ENCODE data around the gene MPPED1.

The MPPED1 gene

DNA sequence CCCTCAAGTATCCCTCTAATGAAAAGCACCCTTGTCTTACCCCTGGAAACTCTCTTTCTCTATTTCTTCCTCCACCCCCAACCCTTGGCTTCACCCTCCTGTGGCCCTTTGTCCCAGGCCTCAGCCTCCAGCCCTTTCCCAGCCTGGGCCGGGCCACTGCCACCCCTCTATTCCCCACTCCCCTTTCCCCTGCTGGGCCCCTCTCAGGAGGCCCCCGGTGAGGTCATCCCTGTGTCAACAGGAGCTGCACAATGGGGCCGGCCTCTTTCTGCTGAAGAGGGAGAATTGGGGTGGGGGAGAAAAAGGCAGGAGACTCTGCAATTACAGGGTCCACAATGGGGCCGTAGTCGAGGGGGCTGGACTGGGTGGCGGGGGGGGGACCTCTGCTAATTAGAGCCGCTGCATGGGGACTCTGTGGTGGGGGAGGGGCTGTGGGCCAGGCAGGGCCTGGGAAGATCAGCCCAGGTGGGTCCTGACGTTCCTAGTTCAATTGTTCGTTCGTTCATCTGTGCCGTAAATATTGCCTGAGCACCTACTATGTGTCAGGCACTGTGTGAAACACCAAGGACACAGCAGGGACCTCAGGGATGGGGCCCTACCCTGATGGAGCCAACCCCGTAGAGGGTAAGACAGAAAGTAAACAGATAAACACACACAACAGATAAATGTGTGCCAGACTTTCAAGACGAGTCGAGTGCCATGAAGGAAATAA is 18.5 kb upstream of the MPPED1 start:
- no peak for DNase-seq

DNA sequence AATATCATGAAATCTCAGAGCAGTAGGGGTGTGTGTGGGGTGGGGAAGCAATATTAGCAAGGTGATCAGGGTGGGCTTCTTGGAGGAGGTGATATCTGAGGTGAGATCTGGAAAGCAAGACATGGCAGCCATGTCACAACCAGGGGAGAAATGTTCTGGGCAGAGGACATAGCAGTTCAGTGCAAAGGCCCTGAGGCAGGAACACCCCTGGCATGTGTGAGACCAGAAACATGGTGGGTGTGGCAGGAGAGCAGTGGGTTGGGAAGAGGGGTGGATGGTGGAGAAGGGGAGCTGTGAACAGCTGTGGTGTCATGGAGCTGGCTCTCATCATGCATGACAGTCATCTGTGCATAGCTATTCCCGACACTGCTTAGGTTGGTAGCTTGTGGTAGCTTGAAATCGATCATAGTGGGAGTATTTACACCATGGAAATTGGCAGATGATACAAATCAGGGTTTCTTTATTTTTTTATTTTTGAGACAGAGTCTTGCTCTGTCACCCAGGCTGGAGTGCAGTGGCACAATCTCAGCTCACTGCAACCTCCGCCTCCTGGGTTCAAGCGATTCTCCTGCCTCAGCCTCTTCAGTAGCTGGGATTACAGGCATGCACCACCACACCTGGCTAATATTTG is 17.9 kb upstream of the MPPED1 start:
- DNase-seq, result no peak

DNA sequence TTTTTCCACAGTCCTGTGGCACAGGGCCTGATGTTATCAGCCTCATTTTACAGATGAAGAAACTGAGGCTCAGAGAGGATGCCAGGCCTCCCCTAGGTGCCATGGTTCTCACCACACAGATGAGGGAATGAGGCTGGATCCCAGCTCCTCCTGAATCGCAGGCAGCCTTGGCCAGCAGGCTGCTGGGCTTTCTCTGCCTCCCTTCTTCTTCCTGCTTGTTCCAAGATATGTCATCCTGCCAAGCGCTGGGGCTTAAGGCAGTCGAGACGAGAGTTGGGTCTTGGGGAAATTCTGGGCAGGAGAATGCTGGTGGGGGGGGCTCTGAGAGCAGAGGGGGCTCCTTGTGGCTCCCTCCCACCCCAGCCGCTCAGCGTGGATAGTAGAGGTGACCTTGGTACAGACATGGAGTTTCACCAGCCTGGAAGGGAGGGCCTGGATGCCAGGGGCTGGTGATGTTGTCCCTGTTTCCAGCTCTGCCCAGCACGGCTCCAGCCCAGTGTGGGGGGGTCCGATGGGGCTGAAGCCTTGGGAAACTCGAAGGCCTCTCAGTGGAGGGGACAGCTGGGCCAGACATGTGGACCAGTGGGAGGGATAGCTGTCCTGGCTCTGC is 16.6 kb upstream of the MPPED1 start:
- no peak for DNase-seq

DNA sequence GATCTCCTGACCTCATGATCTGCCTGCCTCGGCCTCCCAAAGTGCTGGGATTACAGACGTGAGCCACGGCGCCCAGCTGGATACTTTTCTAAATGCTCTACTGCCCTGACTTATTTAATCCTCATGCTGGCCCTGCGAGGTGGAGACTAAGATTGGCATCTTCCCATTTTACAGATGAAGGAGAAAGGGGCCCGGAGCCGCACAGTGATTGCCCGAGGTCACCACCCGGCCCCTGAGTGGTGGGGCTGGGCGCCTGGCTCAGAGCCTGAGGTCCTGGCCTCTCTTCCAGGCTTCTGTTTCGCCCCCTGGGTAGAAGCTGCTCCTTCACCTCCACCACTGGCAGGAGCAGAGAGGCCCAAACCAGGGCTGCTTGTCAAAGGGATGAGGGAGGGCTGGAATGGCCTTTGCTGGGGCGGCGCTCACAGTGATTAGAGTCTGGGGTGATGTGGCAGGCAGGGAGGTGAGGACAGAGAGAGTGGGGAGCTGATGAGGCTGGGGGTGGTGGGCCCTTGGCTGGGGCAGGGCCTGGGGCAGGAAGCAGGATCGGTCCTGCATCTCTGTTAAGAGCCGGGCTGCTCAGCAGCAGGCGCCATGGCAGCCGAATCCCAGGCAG is 15.4 kb upstream of the MPPED1 start:
- no peak for DNase-seq

DNA sequence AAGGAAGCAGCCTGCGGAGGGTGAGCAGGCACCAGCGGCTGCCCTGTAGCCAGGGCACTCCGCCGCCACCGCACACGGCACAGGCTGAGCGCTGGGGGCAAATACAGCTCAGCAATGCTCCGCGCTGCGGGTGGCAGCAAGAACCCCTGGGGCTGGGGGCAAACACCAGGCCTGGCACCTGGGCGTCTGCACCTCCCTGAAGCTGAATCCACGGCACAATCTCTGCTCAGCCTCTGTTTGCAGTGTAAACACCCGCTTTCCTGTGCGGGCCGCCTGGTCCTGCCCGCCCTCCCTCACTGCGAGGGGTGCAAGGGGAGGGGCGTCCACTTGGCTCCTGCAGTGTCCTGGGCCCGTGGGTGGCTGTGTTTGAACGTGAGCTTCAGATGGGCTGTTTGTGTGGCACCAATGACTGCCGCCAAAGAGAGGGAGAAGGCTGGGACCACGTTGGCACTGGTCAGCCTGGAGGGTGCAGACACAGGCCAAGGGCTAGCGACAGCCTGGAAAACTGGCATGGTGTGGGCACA is 14.8 kb upstream of the MPPED1 start:
- no peak for DNase-seq

DNA sequence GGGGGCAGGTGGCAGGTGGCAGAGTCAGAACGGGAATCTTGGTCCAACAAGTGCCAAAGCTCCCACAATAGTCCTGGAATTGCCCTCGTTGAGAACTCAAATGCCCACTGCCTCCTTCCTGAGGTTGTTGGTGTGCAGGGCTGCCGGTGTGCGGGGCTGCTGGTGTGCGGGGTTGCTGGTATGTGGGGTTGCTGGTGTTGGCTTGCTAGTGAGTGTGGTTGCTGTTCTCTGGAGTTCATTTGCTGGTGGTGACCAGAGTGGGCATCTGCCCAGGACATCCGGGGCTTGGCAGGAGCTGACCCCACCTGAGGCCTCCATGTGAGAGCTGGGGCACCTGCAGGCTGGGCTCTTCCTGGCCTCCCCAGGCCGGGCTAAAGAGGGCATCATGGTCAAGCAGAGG is 14.0 kb upstream of the MPPED1 start:
- DNase-seq, result no peak

DNA sequence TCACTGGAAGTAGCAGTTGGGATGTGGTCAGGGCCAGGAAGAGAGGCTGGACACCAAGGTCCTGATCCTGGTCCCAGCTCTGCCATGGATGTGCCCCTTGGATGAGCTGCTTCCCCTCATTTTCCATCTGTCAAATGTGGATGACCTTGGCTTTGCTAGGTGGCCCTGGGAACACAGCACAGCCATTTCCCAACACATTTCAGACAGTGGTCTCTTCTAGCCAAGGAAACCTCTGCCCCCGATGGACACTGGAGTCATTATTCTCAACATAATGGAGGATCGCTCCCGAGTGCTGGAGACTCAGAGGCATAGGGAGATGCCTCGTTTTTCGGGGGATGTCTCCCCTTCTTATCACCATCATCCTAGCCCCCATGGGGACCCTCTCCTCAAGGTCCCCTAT is 13.6 kb upstream of the MPPED1 start:
- DNase-seq, result no peak

DNA sequence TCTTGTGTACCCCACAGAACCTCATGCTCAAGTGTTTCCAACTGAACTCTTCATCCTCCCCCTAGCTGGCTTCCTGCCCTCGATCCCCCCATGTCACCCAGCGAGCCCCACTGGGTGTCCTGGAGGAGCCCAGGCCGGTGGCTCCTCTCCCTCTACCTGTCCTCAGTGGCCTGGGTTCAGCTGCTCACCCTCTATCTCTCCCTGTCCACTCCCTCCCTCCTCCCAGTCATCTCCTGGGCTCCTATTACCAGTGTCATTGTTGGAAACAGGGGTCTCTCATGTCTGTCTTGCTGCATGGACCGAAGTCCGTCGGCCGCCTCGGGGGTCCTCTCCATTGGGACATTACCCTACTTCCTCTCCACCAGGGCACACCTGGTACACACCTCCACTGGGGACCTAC is 12.9 kb upstream of the MPPED1 start:
- no peak for DNase-seq

DNA sequence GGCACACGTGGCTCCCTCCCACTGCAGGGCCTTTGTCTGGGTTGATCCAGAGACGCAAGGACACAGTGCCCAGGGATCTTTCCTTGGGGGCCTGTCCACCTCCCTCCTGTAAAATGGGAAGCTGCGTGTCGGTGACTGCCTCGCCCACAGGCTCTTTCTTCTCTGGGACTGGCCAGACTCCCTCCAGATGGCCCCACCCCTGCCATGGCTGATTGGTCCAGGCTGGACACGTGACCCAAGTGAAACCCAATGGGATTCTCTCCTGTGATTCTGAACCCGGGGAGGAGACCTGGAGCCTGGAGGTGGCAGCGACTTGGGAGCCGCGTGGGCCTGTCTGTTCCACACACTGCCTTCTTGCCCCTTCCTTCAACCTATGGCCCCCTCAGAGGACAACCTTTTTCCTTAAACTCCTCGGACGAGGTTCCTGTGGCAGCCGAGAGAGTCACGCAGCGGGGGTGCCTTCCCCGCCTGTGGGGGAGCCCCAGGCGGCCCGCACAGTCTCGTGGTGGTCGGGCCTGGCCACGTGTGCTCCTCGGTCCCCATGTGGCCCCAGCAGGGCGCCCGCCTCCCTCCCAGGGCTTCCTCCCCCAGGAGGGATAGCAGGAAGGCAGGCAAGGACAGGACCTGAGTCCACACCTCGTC is 12.4 kb upstream of the MPPED1 start:
- DNase-seq, result no peak

DNA sequence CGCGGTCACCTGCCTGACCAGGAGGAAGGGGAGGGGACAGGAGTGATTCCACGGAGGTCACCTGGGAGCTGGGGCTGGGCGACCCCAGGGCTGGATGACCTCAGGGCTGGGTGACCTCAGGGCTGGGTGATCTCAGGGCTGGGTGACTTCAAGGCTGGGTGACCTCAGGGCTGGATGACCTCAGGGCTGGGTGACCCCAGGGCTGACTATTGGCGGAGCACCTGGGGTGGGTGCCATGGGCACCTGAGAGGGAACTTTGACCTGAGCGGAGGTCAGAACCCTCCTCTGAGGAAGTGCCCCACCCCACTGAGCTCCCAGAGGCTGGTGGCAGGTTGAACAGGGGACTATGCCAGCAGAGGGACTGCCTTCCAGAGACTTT is 11.8 kb upstream of the MPPED1 start:
- DNase-seq, result no peak

DNA sequence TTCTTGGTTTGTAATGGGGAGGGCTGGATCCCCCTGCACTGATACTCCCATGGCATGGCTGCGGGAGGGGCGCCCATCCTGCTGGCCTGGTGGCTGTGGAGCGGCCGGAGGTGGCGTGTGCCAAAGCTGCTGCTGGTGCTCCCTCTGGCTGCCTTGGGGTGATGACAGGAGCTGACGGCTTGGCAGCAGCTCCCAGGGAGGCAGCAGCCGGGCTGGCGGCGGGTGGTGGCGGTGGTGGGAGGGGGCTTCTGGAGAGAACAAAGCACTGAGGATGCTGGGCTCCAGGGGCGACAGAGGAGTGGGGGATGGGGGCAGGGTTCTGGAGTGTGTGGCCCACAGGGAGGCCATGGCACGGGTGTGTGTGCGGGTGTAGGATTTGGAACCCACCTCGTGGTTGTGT is 11.4 kb upstream of the MPPED1 start:
- DNase-seq, result no peak

DNA sequence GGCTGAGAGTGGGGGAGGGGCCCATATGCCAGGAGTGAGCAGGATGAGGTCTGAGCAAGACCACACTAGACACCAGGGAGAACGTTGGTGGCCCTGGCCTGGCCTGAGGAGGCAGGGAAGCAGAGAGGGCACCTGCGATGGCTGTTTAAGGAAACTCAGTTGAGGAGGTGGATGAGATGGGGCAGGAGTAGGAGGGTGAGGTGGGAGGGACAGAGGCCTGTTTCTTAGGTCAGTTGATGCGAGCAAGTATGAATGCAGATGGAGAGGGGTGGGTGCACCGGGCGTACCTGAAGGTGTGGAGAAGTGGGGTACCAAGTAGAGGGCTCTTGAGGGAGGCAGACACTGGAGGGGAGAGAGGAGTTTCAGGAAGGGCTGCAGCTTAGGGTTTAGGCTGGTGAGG is 10.6 kb upstream of the MPPED1 start:
- no peak for DNase-seq

DNA sequence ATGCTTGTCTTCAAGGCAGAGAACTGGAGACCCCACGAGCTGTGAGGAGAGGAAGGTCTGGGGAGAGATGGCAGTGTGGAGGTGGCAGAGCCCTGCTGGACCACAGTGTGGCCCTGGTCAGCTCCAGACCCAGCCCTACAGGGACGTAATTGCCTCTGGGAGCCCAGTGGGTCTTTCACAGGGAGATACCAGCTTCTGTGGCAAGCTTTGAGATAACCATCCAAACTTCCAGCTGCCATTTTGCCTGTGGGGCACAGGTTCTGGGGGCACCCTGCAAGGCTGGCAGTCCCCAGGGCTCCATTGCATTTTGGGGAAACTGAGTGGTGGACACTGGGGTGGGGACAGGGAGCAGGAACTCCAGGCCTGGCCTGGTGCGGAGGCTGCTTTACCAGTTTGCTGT is 10.2 kb upstream of the MPPED1 start:
- no peak for DNase-seq

DNA sequence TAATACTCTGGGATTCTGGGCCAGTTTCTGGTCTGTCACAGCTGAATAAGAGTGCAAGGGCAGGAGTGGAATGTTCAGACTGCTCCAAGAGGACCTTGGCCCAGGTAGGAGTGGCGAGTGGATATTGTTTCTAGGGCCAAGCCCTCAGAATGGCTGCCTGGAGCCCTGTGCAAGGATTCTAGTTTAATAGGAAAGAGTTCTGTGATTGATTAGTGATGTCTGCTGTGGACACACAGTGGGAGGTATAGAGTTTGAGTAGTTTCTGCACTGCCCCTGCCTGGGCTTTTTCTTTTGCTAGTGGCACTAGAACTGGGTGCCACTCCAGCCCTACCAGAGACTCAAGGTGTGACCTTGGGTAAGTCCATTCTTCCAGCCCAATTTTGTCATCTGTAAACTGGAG is 9.7 kb upstream of the MPPED1 start:
- DNase-seq, result no peak

DNA sequence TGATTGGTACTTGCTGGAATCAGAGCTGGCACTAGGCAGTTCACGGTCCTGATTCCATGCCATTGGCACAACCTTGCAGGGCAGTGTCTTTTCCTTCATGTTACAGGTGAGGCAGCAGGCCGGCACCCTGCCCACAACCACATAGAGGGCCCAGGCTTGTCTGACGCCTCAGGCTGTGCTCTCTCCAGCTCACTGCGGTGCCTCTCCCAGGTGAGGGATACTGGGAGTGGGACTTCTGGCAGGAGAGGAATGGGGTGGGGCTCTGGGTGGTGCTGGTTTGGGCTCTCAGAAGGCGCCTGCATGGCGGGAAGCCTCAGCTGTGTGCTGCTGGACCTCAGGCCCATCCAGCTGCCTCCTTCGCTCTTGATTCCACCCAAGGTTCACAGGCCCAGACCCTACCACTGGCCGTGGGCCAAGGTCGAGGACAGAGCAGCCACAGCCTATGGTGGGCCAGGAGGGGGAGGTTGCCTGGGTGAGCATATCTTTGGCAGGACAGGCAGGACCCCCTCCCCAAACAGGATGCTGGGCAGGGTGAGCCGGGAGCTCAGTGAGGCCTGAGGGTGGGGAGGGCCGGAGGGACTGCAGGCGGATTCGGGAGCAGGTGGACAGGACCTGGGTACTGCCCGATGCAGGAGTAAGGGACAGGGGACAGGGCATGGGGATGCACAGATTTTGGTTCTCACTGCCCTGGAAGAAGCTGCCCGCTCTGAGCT is 7.0 kb upstream of the MPPED1 start:
- DNase-seq, result no peak

DNA sequence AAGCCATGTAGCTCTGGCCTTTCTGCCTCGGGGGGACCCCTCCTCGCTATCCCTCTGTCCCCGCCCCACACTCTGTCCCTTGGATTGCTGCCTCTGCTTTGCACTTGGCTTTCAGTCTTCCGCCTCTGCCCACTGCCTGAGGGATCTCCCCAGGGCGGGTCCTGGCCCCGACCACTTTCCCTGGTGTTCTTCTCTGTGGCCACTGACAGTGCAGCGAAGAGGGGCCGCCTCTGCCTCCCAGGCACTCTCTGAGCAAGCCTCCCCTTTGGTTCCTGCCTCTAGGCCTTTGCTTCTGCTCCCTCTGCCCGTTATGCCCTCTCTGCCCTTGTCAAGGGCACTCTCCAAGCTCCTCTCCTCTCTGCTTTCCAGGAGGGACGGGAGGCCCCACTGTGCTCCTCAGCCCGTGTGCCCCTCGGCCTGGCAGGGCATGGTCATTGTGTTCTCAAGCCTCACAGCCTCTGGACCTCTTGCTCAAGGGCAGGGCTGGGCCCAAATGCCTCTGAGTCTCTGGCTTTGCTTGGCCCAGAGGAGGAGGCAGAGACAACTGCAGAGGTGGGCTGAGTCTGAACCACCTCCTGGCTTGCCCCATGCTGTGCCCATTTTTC is 5.5 kb upstream of the MPPED1 start:
- no peak for DNase-seq

DNA sequence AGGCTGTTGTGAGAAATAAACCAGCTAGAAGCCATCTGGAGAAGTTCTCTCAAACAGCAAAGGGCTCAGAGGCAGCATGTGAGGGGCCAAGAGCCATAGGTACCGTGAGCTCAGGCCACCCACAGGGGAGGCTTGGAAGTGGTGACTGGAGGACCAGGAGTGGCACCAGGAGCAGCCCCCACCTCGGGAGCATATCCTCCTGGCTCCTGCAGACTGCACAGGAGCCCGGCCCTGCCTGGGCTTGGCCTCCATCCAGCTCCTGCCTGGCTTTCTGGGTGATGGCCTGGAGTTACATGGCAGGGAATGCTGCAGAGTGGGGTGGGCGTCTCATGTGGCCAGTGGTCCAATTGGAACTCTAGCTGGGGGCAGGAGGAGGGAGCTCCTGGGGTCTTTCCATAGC is 4.2 kb upstream of the MPPED1 start:
- no peak for DNase-seq

DNA sequence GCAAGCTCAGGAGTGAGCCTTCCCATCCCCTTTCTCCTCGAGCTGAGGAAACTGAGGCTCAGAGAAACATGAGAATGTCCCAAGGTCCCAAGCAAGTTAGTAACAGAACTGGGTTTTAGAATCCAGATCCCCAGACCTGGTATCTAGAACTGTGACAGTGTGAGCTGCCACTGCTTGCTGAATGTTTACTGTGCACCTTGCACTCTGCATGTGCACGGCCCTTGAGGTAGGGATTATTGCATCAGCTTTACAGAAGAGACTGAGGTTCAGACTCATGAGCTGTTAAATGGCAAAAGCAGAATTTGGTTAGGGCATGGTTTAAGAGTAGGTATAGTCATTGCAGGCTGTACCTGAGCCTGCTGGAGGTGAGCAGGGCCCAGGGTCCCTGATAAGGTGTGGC is 3.8 kb upstream of the MPPED1 start:
- no peak for DNase-seq

DNA sequence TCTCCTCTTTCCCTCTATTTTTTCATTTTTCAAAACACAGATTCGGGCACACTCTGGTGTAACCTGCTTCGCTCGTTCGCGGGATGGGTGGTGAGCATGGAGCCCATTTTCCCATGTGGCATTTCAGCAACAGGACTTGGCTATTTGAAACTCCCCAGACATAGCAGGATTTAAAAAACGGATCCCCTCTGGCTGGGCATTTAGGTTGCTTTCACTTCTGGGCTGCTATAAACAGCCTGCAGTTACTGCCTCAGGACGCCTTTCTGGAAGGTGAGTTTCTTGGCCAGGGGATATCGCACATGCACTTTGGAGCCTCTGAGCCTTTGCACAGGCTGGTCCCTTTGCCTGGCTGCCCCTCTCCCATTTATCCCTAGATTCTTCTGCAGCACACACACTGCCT is 2.8 kb upstream of the MPPED1 start:
- no peak for DNase-seq

DNA sequence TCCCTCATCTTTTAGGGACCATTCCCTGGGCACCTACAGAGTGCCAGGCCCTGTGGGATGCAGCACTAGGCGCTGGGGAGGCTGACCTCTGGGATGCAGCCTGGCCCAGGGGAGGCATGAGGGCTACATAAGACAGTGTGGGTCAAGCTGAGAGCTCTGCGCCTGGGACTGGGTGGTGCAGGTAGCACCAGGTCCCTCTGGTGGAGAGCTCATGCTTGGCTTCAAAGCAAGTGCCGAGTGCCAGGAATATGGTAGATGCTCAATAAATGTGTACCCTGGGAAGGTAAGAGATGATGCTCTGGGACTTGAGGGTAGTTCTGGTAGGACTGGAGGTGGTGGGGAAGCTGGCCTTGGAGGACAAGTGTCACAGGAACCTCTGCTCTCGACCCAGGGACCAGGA is 2.0 kb upstream of the MPPED1 start:
- no peak for DNase-seq

DNA sequence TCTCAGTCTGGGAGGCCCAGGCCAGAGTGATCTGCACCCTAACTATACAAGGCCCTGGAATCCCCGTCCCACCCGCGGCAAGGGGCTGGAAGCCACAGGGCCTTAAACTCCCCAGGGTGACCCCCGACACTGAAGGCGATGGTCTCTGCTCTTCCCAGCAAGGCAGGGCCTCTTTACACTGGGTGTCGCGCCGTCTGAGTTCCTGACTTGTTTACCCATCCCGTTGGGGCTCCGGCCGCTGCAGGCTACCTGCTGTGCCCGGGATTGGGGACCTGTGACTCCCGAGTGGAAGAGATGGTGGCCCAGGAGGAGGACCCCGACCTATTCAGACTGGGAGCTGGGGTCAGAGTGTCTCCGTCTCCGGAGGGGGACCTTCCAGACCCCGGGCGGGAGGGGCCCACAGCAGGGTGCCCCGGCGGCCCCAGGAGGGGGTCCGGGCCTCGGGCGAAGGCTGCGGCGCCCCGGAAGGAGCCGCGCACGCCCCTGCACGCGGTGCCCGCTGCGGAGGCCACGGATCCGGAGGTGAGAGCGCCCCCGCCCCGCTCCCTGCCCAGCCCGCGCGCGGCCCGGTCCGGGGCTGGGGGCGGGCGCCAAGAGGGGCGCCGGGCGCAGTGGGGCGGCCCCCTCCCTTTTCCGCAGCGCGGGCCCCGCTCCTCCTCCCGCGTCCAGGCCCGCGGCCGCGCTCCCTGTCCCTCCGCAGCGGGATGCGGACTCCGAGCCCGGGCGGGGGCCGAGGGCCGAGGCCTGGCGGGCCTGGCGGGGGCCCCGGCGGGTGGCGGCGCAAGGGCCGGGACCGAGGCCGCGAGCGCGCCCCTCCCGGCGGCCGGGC is 560 bp upstream of the MPPED1 start:
- DNase-seq, result no peak

Data from stimulated activated CD4-positive, alpha-beta T cell treated with anti-CD3 and anti-CD28 coated beads, Interleukin-2, amount 100 ng/mL, for 24 hours (primary cell).